PFSK-1 (cell line): Measurements from ENCODE around the gene FGGY.

Source experiments
- POLR2AphosphoS5 ChIP-seq: IDR thresholded peaks from 2 replicates; pipeline ENCODE4 v1.6.1; 2012; ENCODE audit warnings: low read depth, mild to moderate bottlenecking, control low read depth, low read length, moderate library complexity
- SIN3A ChIP-seq: IDR thresholded peaks from 2 replicates; pipeline ENCODE4 v1.6.1; 2012; ENCODE audit warnings: mild to moderate bottlenecking, low read length, moderate library complexity, borderline replicate concordance; ENCODE audit not compliant: insufficient read depth
- TAF1 ChIP-seq: IDR thresholded peaks from 2 replicates; pipeline ENCODE4 v1.6.1; 2012; ENCODE audit warnings: low read length, control low read depth, borderline replicate concordance; ENCODE audit not compliant: insufficient read depth

DNA sequence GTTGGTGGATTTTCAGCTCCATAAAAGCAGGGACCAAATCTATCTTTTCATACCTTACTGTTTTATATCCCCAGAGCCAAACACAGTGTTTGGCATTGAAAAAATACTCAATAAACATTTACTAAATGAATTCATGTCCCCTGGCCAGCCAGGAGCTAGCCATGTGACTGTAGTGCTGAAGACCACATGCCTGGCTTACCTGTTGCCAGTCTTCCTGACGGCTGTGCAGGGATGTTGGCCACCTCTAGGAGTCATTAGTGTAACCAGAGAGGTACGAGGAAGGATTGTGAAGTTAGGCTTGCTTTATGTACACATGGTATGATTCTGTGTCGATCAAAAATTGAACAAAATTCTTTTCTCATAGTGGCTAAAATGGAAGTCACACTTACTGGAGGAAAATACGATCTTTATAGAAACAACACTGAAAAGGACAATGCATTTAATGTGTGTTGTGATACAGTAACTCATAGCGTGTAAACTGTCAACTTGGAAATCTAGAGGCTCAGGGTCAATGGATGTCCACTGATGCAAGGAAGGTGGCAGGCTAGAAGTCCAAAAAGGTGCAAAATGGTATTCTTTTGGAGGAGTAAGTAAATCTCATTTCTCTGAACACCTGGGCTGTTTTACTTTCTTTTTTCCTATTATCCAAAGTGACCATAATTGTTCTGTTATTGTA, 60.9 kb downstream of the FGGY start:
- TF ChIP-seq TAF1 (no peak), POLR2AphosphoS5 (no peak), SIN3A (no peak)
